ENCODE measurements around the gene STAT4.

STAT4 gene

GRCh38 chr2:191169456-191170300 is 18.9 kb upstream of the STAT4 start:
- no peaks in the 10 kb centered on the region for H3K9me2 ChIP-seq (replicated peaks; ENCODE audit: insufficient read depth, low read length)
- H3K9ac ChIP-seq (ENCODE audit: low read length) = no peak overlapping the region
- H3K36me3 ChIP-seq (replicated peaks; ENCODE audit: insufficient read depth, low read length) = no peaks in the 10 kb centered on the region
- no peaks in the 10 kb centered on the region for H3F3A ChIP-seq (ENCODE audit: insufficient read depth, low read length)
- H4K20me1 ChIP-seq (ENCODE audit: insufficient read depth, low read length) = no peaks in the 10 kb centered on the region
- H3K27me3 ChIP-seq (replicated peaks; ENCODE audit: insufficient read depth, low read length) = no peaks in the 10 kb centered on the region
- H3K79me2 ChIP-seq (ENCODE audit: low read length) = no peaks in the 10 kb centered on the region
- no peak for DNase-seq
- TF ChIP-seq EZH2 (optimal IDR thresholded peaks at IDR 0.05; ENCODE audit: low read depth, low read length) (no peak), EZH2phosphoT487 (IDR thresholded peaks at IDR 0.05; ENCODE audit: low read length) (no peak)
- H3K9me3 ChIP-seq (replicated peaks; ENCODE audit: insufficient read depth, low read length) = no peaks in the 10 kb centered on the region
- no peaks in the 10 kb centered on the region for H3K4me1 ChIP-seq (ENCODE audit: low read length)
- no peak overlapping the region for H3K4me3 ChIP-seq (ENCODE audit: low read length)
- H3K4me2 ChIP-seq (ENCODE audit: low read depth, low read length) = no peak overlapping the region
- no peak overlapping the region for H3K27ac ChIP-seq (ENCODE audit: low read length)
- no peak overlapping the region for H2AFZ ChIP-seq (ENCODE audit: low read length)

GRCh38 chr2:191167766-191168165 is 17.0 kb upstream of the STAT4 start:
- TF ChIP-seq EZH2 (optimal IDR thresholded peaks at IDR 0.05; ENCODE audit: low read depth, low read length) (no peak), CTCF (IDR thresholded peaks at IDR 0.05; ENCODE audit: low read length) (no peak), EZH2phosphoT487 (IDR thresholded peaks at IDR 0.05; ENCODE audit: low read length) (no peak)
- Histone ChIP-seq H3K9me3 (replicated peaks; ENCODE audit: insufficient read depth, low read length) (no peaks in the 10 kb centered on the region), H3F3A (ENCODE audit: insufficient read depth, low read length) (no peaks in the 10 kb centered on the region), H3K9me2 (replicated peaks; ENCODE audit: insufficient read depth, low read length) (no peaks in the 10 kb centered on the region), H4K20me1 (ENCODE audit: insufficient read depth, low read length) (no peaks in the 10 kb centered on the region), H3K4me3 (ENCODE audit: low read length) (no peak overlapping the region), H3K79me2 (ENCODE audit: low read length) (no peaks in the 10 kb centered on the region), H3K4me1 (ENCODE audit: low read length) (no peaks in the 10 kb centered on the region), H3K9ac (ENCODE audit: low read length) (no peak overlapping the region), H3K27me3 (replicated peaks; ENCODE audit: insufficient read depth, low read length) (no peaks in the 10 kb centered on the region), H3K36me3 (replicated peaks; ENCODE audit: insufficient read depth, low read length) (no peaks in the 10 kb centered on the region), H2AFZ (ENCODE audit: low read length) (no peak overlapping the region), H3K4me2 (ENCODE audit: low read depth, low read length) (no peak overlapping the region), H3K27ac (ENCODE audit: low read length) (no peak overlapping the region)
- no peak for DNase-seq

DNA sequence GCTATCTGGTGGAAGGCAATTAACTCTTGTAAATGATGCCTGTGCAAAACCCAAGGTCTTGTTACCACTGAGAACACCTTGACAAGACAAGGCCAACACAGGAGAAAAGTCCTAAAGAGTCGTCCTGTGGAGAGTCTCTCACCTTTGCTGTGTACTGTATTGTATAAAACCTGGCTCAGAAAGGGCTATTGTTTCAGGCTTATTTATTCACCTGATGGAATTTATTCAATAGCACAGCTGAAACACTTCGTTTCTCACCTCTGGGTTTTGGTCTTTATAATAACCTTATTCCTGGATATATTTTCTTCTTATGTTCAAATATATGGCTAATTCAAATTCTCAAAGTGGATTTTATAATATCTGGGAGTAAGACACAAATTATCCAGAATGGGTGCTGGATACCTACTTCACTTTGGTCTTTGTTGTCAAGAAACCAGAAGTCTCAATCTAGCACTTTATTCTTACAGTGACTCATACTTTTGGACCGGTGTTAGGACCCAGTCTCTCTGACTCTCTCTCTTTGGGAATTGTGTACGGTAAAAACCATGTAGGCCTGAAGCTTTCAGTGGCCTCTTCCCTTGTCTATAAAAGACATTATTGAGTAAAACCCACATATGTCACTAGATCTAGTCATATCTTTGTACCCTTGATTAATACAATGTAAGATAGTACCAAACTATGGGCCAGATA is 16.1 kb upstream of the STAT4 start:
- Histone ChIP-seq H3K79me2 (ENCODE audit: low read length) (no peaks in the 10 kb centered on the region), H3K9ac (ENCODE audit: low read length) (no peak overlapping the region), H3K27me3 (replicated peaks; ENCODE audit: insufficient read depth, low read length) (no peaks in the 10 kb centered on the region), H3K4me1 (ENCODE audit: low read length) (no peaks in the 10 kb centered on the region), H3F3A (ENCODE audit: insufficient read depth, low read length) (no peaks in the 10 kb centered on the region), H3K9me2 (replicated peaks; ENCODE audit: insufficient read depth, low read length) (no peaks in the 10 kb centered on the region), H3K4me2 (ENCODE audit: low read depth, low read length) (no peak overlapping the region), H3K9me3 (replicated peaks; ENCODE audit: insufficient read depth, low read length) (no peaks in the 10 kb centered on the region), H3K36me3 (replicated peaks; ENCODE audit: insufficient read depth, low read length) (no peaks in the 10 kb centered on the region), H3K27ac (ENCODE audit: low read length) (no peak overlapping the region), H4K20me1 (ENCODE audit: insufficient read depth, low read length) (no peaks in the 10 kb centered on the region), H2AFZ (ENCODE audit: low read length) (no peak overlapping the region), H3K4me3 (ENCODE audit: low read length) (no peak overlapping the region)
- TF ChIP-seq EZH2 (optimal IDR thresholded peaks at IDR 0.05; ENCODE audit: low read depth, low read length) = no peak
- TF ChIP-seq CTCF (IDR thresholded peaks at IDR 0.05; ENCODE audit: low read length) = no peak
- TF ChIP-seq EZH2phosphoT487 (IDR thresholded peaks at IDR 0.05; ENCODE audit: low read length) = no peak
- no peak for DNase-seq

Data from MM.1S (cell line).